Endodermal cell (in vitro differentiated cells): ENCODE measurements around the gene PPME1. TPM values are rescaled to one million over a fixed set of nuclear protein-coding genes. Genes with fewer than 3 reads are reported as not detected.

ENCODE experiments used
- DNase-seq: peaks from one replicate; pipeline ENCODE4 v3.0.0-alpha.2; 2017
- H3K27ac ChIP-seq: 2 replicates; pipeline ENCODE4 v1.5.1; 2013; ENCODE audit warnings: mild to moderate bottlenecking, low read depth, low read length, moderate library complexity
- H3K27me3 ChIP-seq: 2 replicates; pipeline ENCODE4 v1.6.1; 2013; ENCODE audit warnings: mild to moderate bottlenecking, low read length, moderate library complexity; ENCODE audit not compliant: insufficient read depth, control insufficient read depth, poor library complexity, severe bottlenecking
- H3K36me3 ChIP-seq: 2 replicates; pipeline ENCODE4 v1.7.0; 2013; ENCODE audit warnings: mild to moderate bottlenecking, low read length, moderate library complexity; ENCODE audit not compliant: control insufficient read depth, insufficient read depth
- H3K4me1 ChIP-seq: one replicate; pipeline ENCODE4 v1.7.0; 2013; ENCODE audit warnings: low read length; ENCODE audit not compliant: control insufficient read depth, insufficient read depth
- H3K4me3 ChIP-seq: 2 replicates; pipeline ENCODE4 v1.5.1; 2013; ENCODE audit warnings: mild to moderate bottlenecking, low read length, moderate library complexity
- H3K9ac ChIP-seq: 2 replicates; pipeline ENCODE4 v1.6.1; 2013; ENCODE audit warnings: mild to moderate bottlenecking, low read length, moderate library complexity; ENCODE audit not compliant: poor library complexity, severe bottlenecking; ENCODE audit errors: extremely low read depth
- H3K9me3 ChIP-seq: 2 replicates; pipeline ENCODE4 v1.6.1; 2013; ENCODE audit warnings: mild to moderate bottlenecking, low read length, moderate library complexity; ENCODE audit not compliant: control insufficient read depth
- H3K27ac Mint-ChIP-seq: 2 replicates; pipeline ENCODE4 v1.8.0; 2020; ENCODE audit warnings: mixed read lengths
- H3K27me3 Mint-ChIP-seq: 2 replicates; pipeline ENCODE4 v1.8.0; 2021; ENCODE audit warnings: mild to moderate bottlenecking, mixed read lengths; ENCODE audit not compliant: insufficient read depth
- H3K36me3 Mint-ChIP-seq: 2 replicates; pipeline ENCODE4 v1.8.0; 2020; ENCODE audit warnings: low read depth, mixed read lengths
- H3K4me1 Mint-ChIP-seq: 2 replicates; pipeline ENCODE4 v1.8.0; 2020; ENCODE audit warnings: mixed read lengths
- H3K4me3 Mint-ChIP-seq: 2 replicates; pipeline ENCODE4 v1.8.0; 2020; ENCODE audit warnings: mild to moderate bottlenecking, moderate library complexity, mixed read lengths
- H3K9me3 Mint-ChIP-seq: 2 replicates; pipeline ENCODE4 v1.8.0; 2020; ENCODE audit warnings: mild to moderate bottlenecking, mixed read lengths
- CTCF ChIP-seq: fragments of 200-600 bp; sonication (generic); conservative IDR thresholded peaks from 2 replicates; pipeline ENCODE4 v1.5.0; 2021; ENCODE audit warnings: antibody characterized with exemption, mild to moderate bottlenecking
- WGBS, 2 experiments: methylation state at CpG; one replicate each; pipeline versions ENCODE4 v1.1.5 to v1.1.7; 2013; ENCODE audit warnings: missing lambda C conversion rate in 2 of 2, mixed read lengths in 1 of 2; ENCODE audit not compliant: insufficient coverage in 1 of 2, insufficient read length in 1 of 2; 5-methylcytosine and 5-hydroxymethylcytosine counted together
- total RNA-seq, 2 donors: library from RNA; stranded (reverse); fragmentation: NEBNext Ultra II Directional in 1 of 2; extraction: Animal tissue kit (Norgen Biotek cat#: 25700) in 1 of 2; gene quantifications; 2 replicates in 1 of 2; 3 replicates in 1 of 2; pipeline ENCODE4 v1.2.1, GENCODE V29; 2021

The PPME1 gene
- total RNA-seq, 2 donors from 2014 or later, result 28.8 to 38.3 TPM

GRCh38 chr11:74132833-74133232, 38.3 kb upstream of the PPME1 start:
- Mint-ChIP-seq H3K4me1 (no peaks in the 10 kb centered on the region), H3K36me3 (peaks cover 62% of the 10 kb centered on the region), H3K27me3 (no peaks in the 10 kb centered on the region), H3K27ac (no peak overlapping the region), H3K9me3 (peaks cover 18% of the 10 kb centered on the region), H3K4me3 (no peak overlapping the region)
- no peak for DNase-seq
- Histone ChIP-seq H3K36me3 (peaks cover 47% of the 10 kb centered on the region), H3K27ac (no peak overlapping the region), H3K4me1 (no peaks in the 10 kb centered on the region), H3K27me3 (no peaks in the 10 kb centered on the region), H3K9ac (no peak overlapping the region), H3K9me3 (peaks cover 14% of the 10 kb centered on the region), H3K4me3 (no peak overlapping the region)
- no peak for TF ChIP-seq CTCF
- 90 to 93% methylated on average over 3 of the region's 3 CpGs for WGBS, 2 experiments

GRCh38 chr11:74133436-74133835, 37.7 kb upstream of the PPME1 start:
- H3K27me3 Mint-ChIP-seq, result no peaks in the 10 kb centered on the region
- Histone ChIP-seq H3K27ac (no peak overlapping the region), H3K4me1 (no peaks in the 10 kb centered on the region), H3K4me3 (no peak overlapping the region), H3K36me3 (peaks cover 53% of the 10 kb centered on the region), H3K9ac (no peak overlapping the region), H3K9me3 (peaks cover 14% of the 10 kb centered on the region), H3K27me3 (no peaks in the 10 kb centered on the region)
- peaks cover 17% of the 10 kb centered on the region for H3K9me3 Mint-ChIP-seq
- H3K4me3 Mint-ChIP-seq, result no peak overlapping the region
- no peak overlapping the region for H3K27ac Mint-ChIP-seq
- no peak for DNase-seq
- H3K36me3 Mint-ChIP-seq, result peaks cover 66% of the 10 kb centered on the region
- no peaks in the 10 kb centered on the region for H3K4me1 Mint-ChIP-seq
- WGBS, 2 experiments, result 92 to 95% methylated on average over 2 to 3 of the region's 3 CpGs
- no peak for TF ChIP-seq CTCF

GRCh38 chr11:74134661-74135060, 36.4 kb upstream of the PPME1 start:
- H3K4me1 Mint-ChIP-seq, result no peaks in the 10 kb centered on the region
- peaks cover 64% of the 10 kb centered on the region for H3K36me3 ChIP-seq
- H3K27me3 ChIP-seq, result no peaks in the 10 kb centered on the region
- TF ChIP-seq CTCF, result no peak
- no peaks in the 10 kb centered on the region for H3K27me3 Mint-ChIP-seq
- H3K36me3 Mint-ChIP-seq, result peaks cover 69% of the 10 kb centered on the region
- 67 to 98% methylated on average over 1 to 2 of the region's 3 CpGs for WGBS, 2 experiments
- no peak overlapping the region for H3K27ac Mint-ChIP-seq
- H3K9me3 ChIP-seq, result peaks cover 14% of the 10 kb centered on the region
- DNase-seq, result no peak
- H3K9me3 Mint-ChIP-seq, result peaks cover 15% of the 10 kb centered on the region
- H3K4me1 ChIP-seq, result no peaks in the 10 kb centered on the region
- no peak overlapping the region for H3K27ac ChIP-seq
- H3K9ac ChIP-seq, result no peak overlapping the region
- no peak overlapping the region for H3K4me3 Mint-ChIP-seq
- no peak overlapping the region for H3K4me3 ChIP-seq
